GM12873 (cell line): ENCODE measurements around the gene OR51L1.

Source experiments
- CTCF ChIP-seq: IDR thresholded peaks from 2 replicates; pipeline ENCODE4 v1.5.1; 2012; ENCODE audit warnings: low read depth, mild to moderate bottlenecking, moderate library complexity, low read length, control low read depth; ENCODE audit not compliant: insufficient read depth; ENCODE audit errors: missing control alignments

The OR51L1 gene

DNA sequence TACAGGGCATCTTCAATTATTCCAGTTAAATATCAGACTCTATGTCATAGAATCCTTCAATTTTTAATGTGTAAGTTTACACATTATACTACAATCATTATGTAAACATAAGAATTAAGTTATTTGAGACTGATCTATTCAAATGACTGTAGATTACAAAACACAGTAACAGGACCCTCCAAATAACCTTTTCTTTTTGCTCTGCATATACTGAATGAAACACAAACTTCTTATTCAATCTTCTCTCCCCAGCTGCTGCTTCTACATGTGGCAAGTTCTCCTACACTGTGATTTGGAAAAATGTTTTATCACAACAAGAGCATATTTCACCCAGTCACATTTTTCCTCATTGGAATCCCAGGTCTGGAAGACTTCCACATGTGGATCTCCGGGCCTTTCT, 51.6 kb downstream of the OR51L1 start, which contains the start of gene OR52J3:
OR52J3 (plus strand) TSS at position 301 of the 400 bp plus-strand sequence; CDS start at position 301, 0 bp downstream.
- no peak for TF ChIP-seq CTCF

GRCh38 chr11:5046754-5047330, 52.2 kb downstream of the OR51L1 start:
- TF ChIP-seq CTCF: no peak
